ENCODE measurements around the gene LY6G5C. TPM values are rescaled to one million over a fixed set of nuclear protein-coding genes. Genes with fewer than 3 reads are reported as not detected.

Gene LY6G5C
- total and polyA plus RNA-seq, 2 of the 13 experiments (the other 11 are each of a cell fraction or from before 2014, with no cell fraction given): 0.33 to 0.55 TPM

GRCh38 chr6:31660381-31661261 lies 20.2 kb downstream of the LY6G5C start, which contains the start of gene C6orf47 (continued):
- TF ChIP-seq HDAC1 (CRISPR knock-in tag; IDR thresholded peaks at IDR 0.05) (peak; percentile 78), BCL3 (CRISPR knock-in tag; IDR thresholded peaks at IDR 0.05) (peak; percentile 87), CENPX (CRISPR knock-in tag; IDR thresholded peaks at IDR 0.05) (no peak), NFIB (CRISPR knock-in tag; IDR thresholded peaks at IDR 0.05; ENCODE audit: borderline replicate concordance) (no peak), TEAD2 (CRISPR knock-in tag; IDR thresholded peaks at IDR 0.05) (peak; percentile 76; the same call in 1 of the 2 replicates), TIGD3 (CRISPR knock-in tag; IDR thresholded peaks at IDR 0.05; ENCODE audit: borderline replicate concordance) (no peak), SOX6 (IDR thresholded peaks at IDR 0.05) (no peak), SOX6 (CRISPR knock-in tag; IDR thresholded peaks at IDR 0.05) (no peak; the same call in 1 of the 2 replicates), FOSL1 (CRISPR knock-in tag; IDR thresholded peaks at IDR 0.05; ENCODE audit: borderline replicate concordance) (peak; percentile 45; the same call in 1 of the 2 replicates), U2AF1 (optimal IDR thresholded peaks at IDR 0.05; ENCODE audit: low read depth, low read length) (no peak), PLRG1 (conservative IDR thresholded peaks at IDR 0.05) (no peak), SRF (IDR thresholded peaks at IDR 0.05; ENCODE audit: low read depth, low read length) (no peak), MIXL1 (CRISPR knock-in tag; IDR thresholded peaks at IDR 0.05) (0 out of 2 replicates have a peak, but pooled peaks have one; percentile 42), ZNF552 (CRISPR knock-in tag; IDR thresholded peaks at IDR 0.05; ENCODE audit: borderline replicate concordance) (0 out of 2 replicates have a peak, but pooled peaks have one; percentile 8), TRAFD1 (CRISPR knock-in tag; IDR thresholded peaks at IDR 0.05; ENCODE audit: borderline replicate concordance) (no peak), ZNF749 (CRISPR knock-in tag; IDR thresholded peaks at IDR 0.05; ENCODE audit: borderline replicate concordance) (peak; percentile 68; the same call in 1 of the 2 replicates), KLF13 (CRISPR knock-in tag; IDR thresholded peaks at IDR 0.05) (peak; percentile 41; the same call in 1 of the 2 replicates), ATF6 (CRISPR knock-in tag; conservative IDR thresholded peaks at IDR 0.05) (no peak), TGIF2 (CRISPR knock-in tag; IDR thresholded peaks at IDR 0.05) (no peak; the same call in none of the 2 replicates), ARNT2 (CRISPR knock-in tag; IDR thresholded peaks at IDR 0.05; ENCODE audit: low read depth) (peak; percentile 89), NCOA2 (CRISPR knock-in tag; IDR thresholded peaks at IDR 0.05) (no peak; the same call in 1 of the 2 replicates), ZNF282 (IDR thresholded peaks at IDR 0.05; ENCODE audit: partially characterized antibody) (no peak), NFE2L1 (CRISPR knock-in tag; IDR thresholded peaks at IDR 0.05; ENCODE audit: borderline replicate concordance) (peak; percentile 74; the same call in 1 of the 2 replicates), ZNF773 (CRISPR knock-in tag; IDR thresholded peaks at IDR 0.05; ENCODE audit: borderline replicate concordance) (peak; percentile 85; the same call in 1 of the 2 replicates)
